Neuronal stem cell (in vitro differentiated cells): Measurements from ENCODE around the gene AFAP1L2.

Source experiments
- DNase-seq: peaks from one replicate; pipeline ENCODE4 v3.0.0-alpha.2; 2013; ENCODE audit warnings: low spot score
- H2AFZ ChIP-seq: one replicate; pipeline ENCODE4 v1.6.1; 2013; ENCODE audit warnings: mild to moderate bottlenecking, low read length, inconsistent platforms
- H2AK5ac ChIP-seq: 2 replicates; pipeline ENCODE4 v1.6.1; 2013; ENCODE audit warnings: low read depth, mild to moderate bottlenecking, inconsistent platforms, low read length, moderate library complexity, mixed read lengths
- H2BK120ac ChIP-seq: 2 replicates; pipeline ENCODE4 v1.6.1; 2013; ENCODE audit warnings: low read depth, mild to moderate bottlenecking, inconsistent platforms, low read length, moderate library complexity, mixed read lengths
- H2BK12ac ChIP-seq: one replicate; pipeline ENCODE4 v1.6.1; 2013; ENCODE audit warnings: low read length, inconsistent platforms
- H2BK15ac ChIP-seq: 2 replicates; pipeline ENCODE4 v1.6.1; 2013; ENCODE audit warnings: mild to moderate bottlenecking, low read length, inconsistent platforms, mixed read lengths
- H2BK5ac ChIP-seq: one replicate; pipeline ENCODE4 v1.6.1; 2013; ENCODE audit warnings: inconsistent platforms, mild to moderate bottlenecking, low read length, moderate library complexity
- H3K14ac ChIP-seq: one replicate; pipeline ENCODE4 v1.6.1; 2013; ENCODE audit warnings: low read length, inconsistent platforms
- H3K18ac ChIP-seq: 2 replicates; pipeline ENCODE4 v1.6.1; 2013; ENCODE audit warnings: low read length, inconsistent platforms
- H3K23ac ChIP-seq: 2 replicates; pipeline ENCODE4 v1.6.1; 2013; ENCODE audit warnings: low read depth, mild to moderate bottlenecking, mixed read lengths, low read length, inconsistent platforms; ENCODE audit not compliant: poor library complexity
- H3K27ac ChIP-seq: replicated peaks from 3 replicates; pipeline ENCODE4 v1.5.1; 2013; ENCODE audit warnings: low read length, inconsistent platforms
- H3K27me3 ChIP-seq, 3 experiments: 2 replicates each; pipeline ENCODE4 v1.6.1; 2013; ENCODE audit warnings: low read length in 3 of 3, mild to moderate bottlenecking in 2 of 3, inconsistent platforms in 1 of 3, low read depth in 1 of 3, mixed read lengths in 1 of 3, moderate library complexity in 1 of 3; ENCODE audit not compliant: control insufficient read depth in 3 of 3, insufficient read depth in 3 of 3
- H3K36me3 ChIP-seq, 2 donors: replicated peaks in 1 of 2; 2 replicates each; pipeline ENCODE4 v1.6.1; 2013; ENCODE audit warnings: low read length in 2 of 2; ENCODE audit not compliant: control insufficient read depth in 2 of 2, insufficient read depth in 2 of 2
- H3K4ac ChIP-seq: 2 replicates; pipeline ENCODE4 v1.6.1; 2013; ENCODE audit warnings: inconsistent platforms, mild to moderate bottlenecking, low read length, moderate library complexity
- H3K4me1 ChIP-seq, 2 donors: 1 replicate in 1 of 2; 2 replicates in 1 of 2; pipeline ENCODE4 v1.6.1; 2013; ENCODE audit warnings: low read length in 2 of 2, low read depth in 1 of 2; ENCODE audit not compliant: control insufficient read depth in 2 of 2, insufficient read depth in 1 of 2
- H3K4me2 ChIP-seq: one replicate; pipeline ENCODE4 v1.6.1; 2013; ENCODE audit warnings: mild to moderate bottlenecking, low read length, inconsistent platforms; ENCODE audit not compliant: insufficient read depth, poor library complexity, severe bottlenecking
- H3K4me3 ChIP-seq, 2 donors: 2 replicates each; pipeline ENCODE4 v1.5.1; 2013; ENCODE audit warnings: low read length in 2 of 2, mild to moderate bottlenecking in 2 of 2, inconsistent platforms in 1 of 2, moderate library complexity in 1 of 2
- H3K79me1 ChIP-seq: one replicate; pipeline ENCODE4 v1.6.1; 2013; ENCODE audit warnings: low read depth, mild to moderate bottlenecking, inconsistent platforms, low read length, moderate library complexity
- H3K9ac ChIP-seq: one replicate; pipeline ENCODE4 v1.6.1; 2013; ENCODE audit warnings: mild to moderate bottlenecking, low read depth, low read length, inconsistent platforms; ENCODE audit not compliant: poor library complexity
- H3K9me3 ChIP-seq, 2 donors: replicated peaks in 1 of 2; 2 replicates each; pipeline versions ENCODE3 to v1.6.1; 2013; ENCODE audit warnings: low read length in 2 of 2, mild to moderate bottlenecking in 2 of 2, inconsistent platforms in 1 of 2, low read depth in 1 of 2, mixed read lengths in 1 of 2, moderate library complexity in 1 of 2; ENCODE audit not compliant: control insufficient read depth in 2 of 2, insufficient read depth in 1 of 2
- H4K8ac ChIP-seq: one replicate; pipeline ENCODE4 v1.6.1; 2013; ENCODE audit warnings: low read depth, mild to moderate bottlenecking, inconsistent platforms, low read length, moderate library complexity
- H4K91ac ChIP-seq: one replicate; pipeline ENCODE4 v1.6.1; 2013; ENCODE audit warnings: low read length, low read depth, mild to moderate bottlenecking, inconsistent platforms; ENCODE audit not compliant: poor library complexity
- WGBS, 2 donors: extraction: QIAGEN DNeasy Blood & Tissue Kit; methylation state at CpG; one replicate each; pipeline ENCODE4 v1.1.7; 2013; ENCODE audit warnings: missing lambda C conversion rate in 2 of 2, mixed read lengths in 1 of 2; ENCODE audit not compliant: insufficient read length in 2 of 2, insufficient replicate concordance in 1 of 2; ENCODE audit errors: extremely low coverage in 2 of 2; 5-methylcytosine and 5-hydroxymethylcytosine counted together

The AFAP1L2 gene

GRCh38 chr10:114402233-114402632, 2.1 kb downstream of the AFAP1L2 start:
- no peak for DNase-seq
- Histone ChIP-seq H3K4me1 (peaks cover 7 to 12% of the 10 kb centered on the region in 2 donors), H2AK5ac (no peak overlapping the region)

DNA sequence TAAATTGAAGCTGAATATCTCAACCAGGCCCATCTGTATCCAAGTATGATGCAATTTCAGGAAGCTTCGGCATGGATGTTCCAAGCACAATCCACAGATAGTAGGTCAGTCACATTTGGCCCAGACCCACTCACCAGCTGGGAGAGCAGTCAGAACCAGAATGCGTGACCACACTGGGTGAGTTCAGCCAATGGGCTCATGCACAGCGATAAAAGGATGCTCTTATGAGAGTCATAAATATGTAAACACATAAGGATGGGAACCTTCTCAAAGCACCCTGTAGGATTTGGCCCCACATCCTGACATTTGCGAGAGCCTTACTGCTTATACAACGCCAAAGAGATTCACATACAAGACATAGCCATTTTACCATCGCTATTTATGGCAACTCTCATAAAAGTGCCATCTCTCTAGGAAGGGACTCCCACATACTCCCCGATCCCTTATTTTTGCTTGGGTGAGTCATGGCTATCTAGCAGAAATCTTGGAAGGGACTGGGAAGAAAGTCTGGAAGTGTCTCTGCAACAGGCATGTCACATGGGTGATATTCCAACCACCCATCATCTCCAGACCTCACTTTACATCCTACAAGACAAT, 3.0 kb downstream of the AFAP1L2 start:
- WGBS, 2 donors = no CpG with 5 or more reads among the region's 7 CpGs
- H3K4me3 ChIP-seq = no peak overlapping the region
- no peak overlapping the region for H2BK120ac ChIP-seq
- no peak overlapping the region for H2BK12ac ChIP-seq
- H3K14ac ChIP-seq = no peak overlapping the region
- H3K36me3 ChIP-seq = no peaks in the 10 kb centered on the region
- H2AK5ac ChIP-seq = no peak overlapping the region
- no peak overlapping the region for H3K27ac ChIP-seq
- H3K4me2 ChIP-seq = no peak overlapping the region
- no peak overlapping the region for H3K18ac ChIP-seq
- peaks cover 10 to 71% (median 30%) of the 10 kb centered on the region in 3 experiments for H3K27me3 ChIP-seq
- no peaks in the 10 kb centered on the region for H3K9me3 ChIP-seq
- no peak for DNase-seq
- no peak overlapping the region for H2BK5ac ChIP-seq
- peaks cover 7 to 12% of the 10 kb centered on the region in 2 donors for H3K4me1 ChIP-seq
- H2BK15ac ChIP-seq = no peak overlapping the region
- H3K79me1 ChIP-seq = no peaks in the 10 kb centered on the region
- H3K23ac ChIP-seq = no peak overlapping the region
- no peak overlapping the region for H3K4ac ChIP-seq
- no peak overlapping the region for H3K9ac ChIP-seq
- H4K91ac ChIP-seq = no peak overlapping the region
- H2AFZ ChIP-seq = no peak overlapping the region
- H4K8ac ChIP-seq = no peak overlapping the region

More at GRCh38 chr10:114402233-114402632, 2.1 kb downstream of the AFAP1L2 start:
- no peak overlapping the region for H4K8ac ChIP-seq
- no peak overlapping the region for H3K23ac ChIP-seq
- no peak overlapping the region for H3K4me3 ChIP-seq
- no peak overlapping the region for H3K4me2 ChIP-seq
- no peak overlapping the region for H3K4ac ChIP-seq
- WGBS, 2 donors = no CpG with 5 or more reads among the region's 2 CpGs
- H2BK120ac ChIP-seq = no peak overlapping the region
- H2AFZ ChIP-seq = no peak overlapping the region
- no peak overlapping the region for H3K18ac ChIP-seq
- no peak overlapping the region for H4K91ac ChIP-seq
- peaks cover 10 to 75% (median 30%) of the 10 kb centered on the region in 3 experiments for H3K27me3 ChIP-seq
- no peaks in the 10 kb centered on the region for H3K79me1 ChIP-seq
- no peak overlapping the region for H2BK5ac ChIP-seq
- H3K9me3 ChIP-seq = no peaks in the 10 kb centered on the region
- H3K9ac ChIP-seq = no peak overlapping the region
- no peak overlapping the region for H2BK12ac ChIP-seq
- no peaks in the 10 kb centered on the region for H3K36me3 ChIP-seq
- no peak overlapping the region for H3K27ac ChIP-seq
- no peak overlapping the region for H2BK15ac ChIP-seq
- no peak overlapping the region for H3K14ac ChIP-seq

DNA sequence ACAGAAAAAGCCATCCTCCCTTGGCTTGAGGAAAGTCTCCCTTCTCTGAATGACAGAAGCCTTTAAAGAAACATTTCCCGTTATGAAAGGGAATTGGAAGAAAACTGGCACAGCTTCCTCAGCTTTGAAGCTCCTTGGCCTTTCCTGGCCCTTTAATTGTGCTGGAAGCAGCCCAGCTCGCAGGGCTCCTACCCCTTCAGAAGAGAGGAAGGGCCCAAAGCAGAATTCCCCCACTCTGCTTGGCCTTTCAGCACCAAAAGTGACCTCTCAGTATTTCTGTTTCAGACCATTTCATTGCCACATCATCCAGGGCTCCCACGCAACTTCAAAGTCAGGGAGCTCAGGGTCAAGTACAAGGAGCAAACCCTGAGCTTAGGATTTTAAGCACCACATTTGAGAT, 4.2 kb downstream of the AFAP1L2 start:
- H3K27ac ChIP-seq = no peak overlapping the region
- H3K23ac ChIP-seq = no peak overlapping the region
- peaks cover 9 to 59% (median 25%) of the 10 kb centered on the region in 3 experiments for H3K27me3 ChIP-seq

GRCh38 chr10:114399576-114399975, 4.7 kb downstream of the AFAP1L2 start:
- Histone ChIP-seq H3K23ac (no peak overlapping the region), H3K4me2 (no peak overlapping the region), H3K36me3 (no peaks in the 10 kb centered on the region), H2BK12ac (no peak overlapping the region), H4K91ac (no peak overlapping the region), H3K4ac (no peak overlapping the region), H3K4me1 (peaks cover 8 to 12% of the 10 kb centered on the region in 2 donors), H4K8ac (no peak overlapping the region), H3K27me3 (peaks cover 4 to 54% (median 20%) of the 10 kb centered on the region in 3 experiments), H3K4me3 (no peak overlapping the region), H3K79me1 (no peaks in the 10 kb centered on the region), H2AK5ac (no peak overlapping the region), H2BK120ac (no peak overlapping the region), H3K9ac (no peak overlapping the region), H2BK15ac (no peak overlapping the region), H2AFZ (no peak overlapping the region), H2BK5ac (no peak overlapping the region), H3K14ac (no peak overlapping the region), H3K9me3 (no peaks in the 10 kb centered on the region), H3K27ac (no peak overlapping the region), H3K18ac (no peak overlapping the region)
- no CpG with 5 or more reads among the region's 6 CpGs for WGBS, 2 donors
- no peak for DNase-seq

More for the DNA sequence above, 4.2 kb downstream of the AFAP1L2 start:
- no peak overlapping the region for H2BK15ac ChIP-seq
- no peak overlapping the region for H2BK12ac ChIP-seq
- no peak overlapping the region for H2BK5ac ChIP-seq
- H3K4me2 ChIP-seq = no peak overlapping the region
- no peak overlapping the region for H3K18ac ChIP-seq
- H3K79me1 ChIP-seq = no peaks in the 10 kb centered on the region
- H3K4me1 ChIP-seq = peaks cover 7 to 12% of the 10 kb centered on the region in 2 donors
- no peaks in the 10 kb centered on the region for H3K36me3 ChIP-seq
- H4K91ac ChIP-seq = no peak overlapping the region
- no peak overlapping the region for H3K9ac ChIP-seq
- H3K4ac ChIP-seq = no peak overlapping the region
- no peak overlapping the region for H2BK120ac ChIP-seq
- DNase-seq = no peak
- H2AFZ ChIP-seq = no peak overlapping the region
- no peak overlapping the region for H2AK5ac ChIP-seq
- no CpG with 5 or more reads among the region's 3 CpGs for WGBS, 2 donors
- H3K14ac ChIP-seq = no peak overlapping the region
- no peak overlapping the region for H3K4me3 ChIP-seq
- no peaks in the 10 kb centered on the region for H3K9me3 ChIP-seq
- no peak overlapping the region for H4K8ac ChIP-seq
